Hepatocyte (in vitro differentiated cells): ENCODE data around the gene SLCO1B1.

Experiments
- CTCF ChIP-seq: fragments of 200-600 bp; sonication (generic); IDR thresholded peaks from 2 replicates; pipeline ENCODE4 v1.5.1; 2016; ENCODE audit warnings: antibody characterized with exemption, mild to moderate bottlenecking; ENCODE audit not compliant: poor library complexity
- EZH2 ChIP-seq: fragments of 200-600 bp; sonication (generic); IDR thresholded peaks from 2 replicates; pipeline ENCODE4 v1.6.1; 2016; ENCODE audit warnings: antibody characterized with exemption, mild to moderate bottlenecking, borderline replicate concordance

GRCh38 chr12:21234395-21234794 lies 103.4 kb downstream of the SLCO1B1 start:
- TF ChIP-seq CTCF (no peak), EZH2 (no peak)
